GM12878 (cell line): Measurements from ENCODE around the gene CCBE1. TPM values are rescaled to one million over a fixed set of nuclear protein-coding genes. Genes with fewer than 3 reads are reported as not detected.

Experiments
- E2F8 ChIP-seq: fragments of 450-650 bp; IDR thresholded peaks from 2 replicates; pipeline ENCODE4 v1.6.1; 2018; ENCODE audit warnings: mild to moderate bottlenecking, low read depth, moderate library complexity; ENCODE audit not compliant: partially characterized antibody
- IRF4 ChIP-seq: IDR thresholded peaks from 2 replicates; pipeline ENCODE4 v1.6.1; 2011; ENCODE audit warnings: low read depth, low read length
- IRF5 ChIP-seq: fragments of 450-650 bp; IDR thresholded peaks from 2 replicates; pipeline ENCODE4 v1.6.1; 2017; ENCODE audit warnings: borderline replicate concordance
- RELB ChIP-seq: fragments of 450-650 bp; IDR thresholded peaks from 2 replicates; pipeline ENCODE4 v1.6.1; 2017; ENCODE audit warnings: low read depth, mild to moderate bottlenecking, moderate library complexity
- SIN3A ChIP-seq: IDR thresholded peaks from 2 replicates; pipeline ENCODE4 v1.6.1; 2012; ENCODE audit warnings: low read depth, low read length, improper control_type of control experiment
- SMAD1 ChIP-seq: fragments of 450-650 bp; IDR thresholded peaks from 2 replicates; pipeline ENCODE4 v1.6.1; 2018; ENCODE audit warnings: mild to moderate bottlenecking, low read depth; ENCODE audit not compliant: partially characterized antibody
- SRF ChIP-seq, 2 experiments: IDR thresholded peaks; 2 replicates each; pipeline ENCODE4 v1.6.1; 2011; ENCODE audit warnings: low read depth in 2 of 2, low read length in 2 of 2, mild to moderate bottlenecking in 1 of 2, moderate library complexity in 1 of 2
- TARDBP ChIP-seq: IDR thresholded peaks from 2 replicates; pipeline ENCODE4 v1.6.1; 2016; ENCODE audit warnings: borderline replicate concordance
- ZBTB11 ChIP-seq: fragments of 450-650 bp; formaldehyde crosslinking; IDR thresholded peaks from 2 replicates; pipeline ENCODE4 v1.5.0; 2022; ENCODE audit warnings: mild to moderate bottlenecking, missing genetic modification characterization
- ZZZ3 ChIP-seq: IDR thresholded peaks from 2 replicates; pipeline ENCODE4 v1.6.1; 2011; ENCODE audit warnings: low read depth; ENCODE audit not compliant: control insufficient read depth, insufficient read length
- polyA plus RNA-seq, 11 experiments: library from polyadenylated mRNA; depleted of rRNA in 4 of 11; unstranded in 6 of 11; stranded (reverse) in 5 of 11; fragments of >200 nt; fragmentation: Nextera tagmentation in 4 of 11; fragmentation: Illumina TruSeq in 1 of 11; extraction: Ambion mirVana in 4 of 11; extraction: Trizol in 1 of 11; gene quantifications; 1 replicate in 1 of 11; 2 replicates in 10 of 11; pipeline versions ENCODE4 v1.2.1 to v1.2.3, GENCODE V29; 2011 to 2016; ENCODE audit warnings: inconsistent platforms in 2 of 11, missing spikeins in 2 of 11, low read depth in 1 of 11
- total RNA-seq, 4 experiments: library from RNA; depleted of rRNA in 3 of 4; stranded (reverse); fragments of >200 nt in 3 of 4; fragmentation: Illumina TruSeq in 1 of 4; extraction: Trizol in 1 of 4; gene quantifications; 2 replicates each; pipeline versions ENCODE4 v1.2.1 to v1.2.3, GENCODE V29; 2013 to 2021

CCBE1 gene
- total and polyA plus RNA-seq, 10 of the 15 experiments (the other 5 are each of a cell fraction or from before 2014, with no cell fraction given): 0.03 to 0.49 (median 0.04) TPM; not detected in 7

GRCh38 chr18:59729781-59730180 lies 32.6 kb upstream of the CCBE1 start (continued):
- TF ChIP-seq RELB (no peak), SMAD1 (no peak), IRF5 (no peak), IRF4 (no peak), E2F8 (no peak), TARDBP (no peak), ZBTB11 (CRISPR knock-in tag) (no peak), ZZZ3 (no peak), SRF (IDR thresholded peaks at IDR 0.05; ENCODE audit: low read depth in 2 of 2, low read length in 2 of 2) (no peak), SIN3A (no peak)
